Vagina (tissue), 2 donors: ENCODE measurements around the gene ADGRE3.

ENCODE experiments used
- CTCF ChIP-seq, 3 experiments: fragments of 450-650 bp in 2 of 3; fragments of 200-600 bp in 1 of 3; sonication (generic) in 1 of 3; IDR thresholded peaks; one replicate each; pipeline ENCODE4 v1.5.1; 2017 to 2019; ENCODE audit warnings: antibody characterized with exemption in 3 of 3, mild to moderate bottlenecking in 2 of 3, moderate library complexity in 2 of 3
- POLR2A ChIP-seq, 2 donors: fragments of 450-650 bp; IDR thresholded peaks; one replicate each; pipeline ENCODE4 v1.6.1; 2017; ENCODE audit warnings: antibody characterized with exemption in 2 of 2, mild to moderate bottlenecking in 2 of 2, moderate library complexity in 2 of 2

- TF ChIP-seq CTCF (IDR thresholded peaks at IDR 0.05) (no peak), POLR2A (IDR thresholded peaks at IDR 0.05) (no peak)
Observed at GRCh38 chr19:14580623-14581237, 93.9 kb downstream of the ADGRE3 start.
